ACHN (cell line): ENCODE results near the gene SFMBT1.
"Not testable (repeated sequence)": the region's sequence is repeated elsewhere in the genome, so short reads cannot be mapped to it uniquely, and the experiment has no call there.

Experiments used
- DNase-seq: peaks from one replicate; pipeline ENCODE4 v3.0.0-alpha.2; 2015
- in situ Hi-C: cut with HindIII; loops from 2 replicates; pipeline ENCODE4 v1.10.0; 2017; ENCODE audit warnings: low sequenced_read_pairs, low pct_ligation_motif_present, low pct_unique_long_range_greater_than_20kb

SFMBT1 gene

DNA sequence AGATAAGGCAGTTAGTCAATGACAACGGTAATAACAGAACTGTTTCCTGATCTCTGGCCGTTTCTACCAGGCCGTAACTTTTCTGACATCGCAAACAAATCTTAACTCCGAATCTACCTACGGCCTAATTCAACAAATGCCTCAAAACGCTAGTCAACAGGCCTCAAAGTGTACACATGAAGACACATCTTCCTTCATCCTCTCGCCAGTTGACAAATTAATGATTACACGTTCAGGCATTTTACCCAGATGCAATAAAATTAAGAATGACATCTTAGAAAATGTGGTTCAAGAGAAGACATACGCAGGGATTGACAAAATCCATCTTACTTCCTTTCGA, 1.5 kb downstream of the SFMBT1 start:
- in situ Hi-C loops, result no loop called here
- peak; percentile 31 for DNase-seq

DNA sequence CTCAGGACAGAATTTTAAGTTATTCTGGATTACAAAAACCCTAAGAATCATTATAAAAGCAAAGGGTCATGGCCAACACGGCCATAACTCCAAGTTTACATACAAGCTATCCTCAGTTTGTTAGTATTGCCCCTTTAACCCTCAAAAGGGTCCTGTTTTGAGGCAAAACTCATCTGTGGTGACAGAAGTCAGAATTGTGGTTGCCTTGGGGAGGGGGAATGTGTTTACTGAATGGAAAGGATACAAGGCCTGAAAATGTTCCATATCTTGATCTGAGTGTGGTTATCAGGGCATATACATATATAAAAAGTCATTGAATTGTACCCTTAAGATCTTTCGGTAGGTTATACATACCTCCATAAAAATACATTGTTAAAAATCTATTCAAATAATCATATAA, 2.1 kb downstream of the SFMBT1 start:
- DNase-seq, result no peak
- in situ Hi-C loops, result no loop called here

- no peak for DNase-seq
- in situ Hi-C loops, result no loop called here
Observed at GRCh38 chr3:53042651-53043050, 3.2 kb downstream of the SFMBT1 start.

- in situ Hi-C loops, result no loop called here
- DNase-seq, result peak; percentile 33
Observed at GRCh38 chr3:53040351-53040820, 5.5 kb downstream of the SFMBT1 start.

DNA sequence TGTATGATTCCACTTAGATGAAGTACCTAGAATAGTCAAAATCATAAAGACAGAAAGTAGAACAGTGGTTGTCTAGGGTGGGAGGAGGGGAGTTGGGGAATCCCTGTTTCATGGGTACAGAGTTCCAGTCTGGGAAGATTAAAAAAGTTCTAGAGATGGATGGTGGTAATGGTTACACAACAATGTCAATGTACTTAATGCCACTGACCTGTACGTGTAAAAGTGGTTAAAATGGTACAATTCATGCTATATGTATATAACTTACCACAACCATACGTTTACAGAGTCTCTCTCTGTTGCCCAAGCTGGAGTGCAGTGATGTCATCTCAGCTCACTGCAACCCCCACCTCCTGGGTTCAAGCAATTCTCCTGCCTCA, 6.5 kb downstream of the SFMBT1 start:
- in situ Hi-C loops, result no loop called here
- DNase-seq, result no peak

DNA sequence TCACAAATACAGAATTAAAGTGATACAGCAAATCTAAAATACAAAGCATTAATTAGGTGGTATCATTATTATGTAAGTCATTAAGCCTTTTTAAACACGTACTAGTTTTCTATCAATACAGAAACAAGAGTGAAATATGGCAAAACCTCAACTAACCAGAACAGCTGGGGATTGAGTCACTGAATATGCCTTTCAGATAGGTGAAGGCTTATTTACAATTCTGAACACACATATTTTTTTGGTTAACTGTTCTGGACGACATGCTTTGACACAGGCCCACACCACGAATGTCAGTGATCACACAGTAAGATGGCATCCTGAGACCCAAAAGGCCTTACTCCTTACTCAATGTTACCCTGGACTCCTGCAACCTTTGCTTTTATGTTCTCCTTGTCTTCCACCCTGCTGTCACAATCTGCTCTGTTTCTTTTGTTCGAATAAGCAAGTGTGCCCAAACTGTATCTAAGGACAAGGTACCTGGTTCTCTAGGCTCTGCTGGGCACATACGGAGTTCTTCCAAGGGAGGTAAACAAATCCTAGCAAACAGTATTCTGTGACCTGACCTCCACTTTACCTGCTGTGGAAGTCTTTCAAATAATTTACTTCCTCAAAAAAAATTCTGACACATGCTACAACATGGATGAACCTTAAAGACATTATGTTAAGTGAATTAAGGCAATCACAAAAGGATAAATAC, 7.0 kb downstream of the SFMBT1 start:
- no peak for DNase-seq
- in situ Hi-C loops, result no loop called here

DNA sequence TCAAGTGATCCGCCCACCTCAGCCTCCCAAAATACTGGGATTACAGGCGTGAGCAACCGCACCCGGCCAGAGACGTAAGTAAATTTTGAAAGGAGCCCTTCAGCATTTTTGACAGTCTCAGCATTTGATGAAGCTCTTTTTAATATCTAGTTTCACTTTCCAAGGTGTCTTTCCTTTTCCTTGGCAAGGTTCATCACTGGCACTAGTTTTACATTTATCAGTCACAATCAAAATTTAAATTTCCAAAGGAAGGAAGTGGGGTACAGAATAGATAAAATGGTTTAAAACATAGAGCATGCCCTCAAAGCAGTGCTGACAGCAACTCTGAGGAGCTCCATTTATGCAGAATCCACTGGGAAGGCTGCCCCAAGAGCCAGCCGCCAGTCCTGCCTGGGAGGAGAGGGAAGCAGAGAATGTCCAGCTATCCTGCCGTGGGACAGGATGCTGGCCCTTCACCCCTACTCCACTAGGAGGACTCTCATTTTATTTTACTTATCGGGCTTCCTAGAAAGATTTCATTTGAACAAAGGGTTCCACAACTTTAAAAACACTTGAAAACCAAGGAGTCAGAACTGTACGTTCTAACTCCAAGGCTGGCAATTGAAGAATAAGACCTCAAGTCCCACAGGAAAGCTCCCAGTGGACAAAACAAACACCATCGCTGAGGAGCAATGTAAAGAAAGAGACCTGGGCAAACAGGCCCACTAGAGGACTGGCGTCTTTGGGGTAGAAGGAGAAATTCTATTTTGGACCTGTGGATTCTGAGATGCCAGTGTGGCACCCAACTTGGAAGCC, 9.9 kb downstream of the SFMBT1 start:
- no peak for DNase-seq
- in situ Hi-C loops, result no loop called here

DNA sequence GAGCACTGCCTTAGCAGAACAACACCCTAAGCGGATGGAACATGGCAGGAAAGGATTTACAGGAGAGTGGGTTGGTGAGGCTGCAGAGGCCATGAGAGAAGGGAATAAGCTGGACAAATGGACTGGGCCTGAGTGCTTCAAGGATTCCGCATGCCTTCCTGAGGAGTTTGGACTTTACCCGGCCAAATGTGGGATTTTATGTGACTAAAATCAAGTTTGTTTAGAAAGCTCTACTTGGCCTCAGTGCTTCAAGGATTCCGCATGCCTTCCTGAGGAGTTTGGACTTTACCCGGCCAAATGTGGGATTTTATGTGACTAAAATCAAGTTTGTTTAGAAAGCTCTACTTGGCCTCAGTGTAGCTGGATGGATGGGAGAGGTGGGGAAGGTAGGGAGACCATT, 10.9 kb downstream of the SFMBT1 start:
- in situ Hi-C loops, DNase-seq: not testable (repeated sequence)

DNA sequence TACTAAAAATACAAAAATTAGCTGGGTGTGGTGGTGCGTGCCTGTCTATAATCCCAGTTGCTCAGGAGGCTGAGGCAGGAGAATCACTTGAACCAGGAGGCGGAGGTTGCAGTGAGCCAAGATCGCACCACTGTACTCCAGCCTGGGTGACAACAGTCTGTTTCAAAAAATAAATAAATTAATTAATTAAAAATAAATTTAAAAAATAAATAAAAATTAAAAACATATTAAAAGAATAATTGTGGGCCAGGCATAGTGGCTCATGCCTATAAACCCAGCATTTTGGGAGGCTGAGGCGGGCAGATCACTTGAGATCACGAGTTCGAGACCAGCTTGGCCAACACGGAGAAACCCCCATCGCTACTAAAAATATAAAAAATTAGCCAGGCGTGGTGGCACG, 11.5 kb downstream of the SFMBT1 start:
- DNase-seq, in situ Hi-C loops: not testable (repeated sequence)

DNA sequence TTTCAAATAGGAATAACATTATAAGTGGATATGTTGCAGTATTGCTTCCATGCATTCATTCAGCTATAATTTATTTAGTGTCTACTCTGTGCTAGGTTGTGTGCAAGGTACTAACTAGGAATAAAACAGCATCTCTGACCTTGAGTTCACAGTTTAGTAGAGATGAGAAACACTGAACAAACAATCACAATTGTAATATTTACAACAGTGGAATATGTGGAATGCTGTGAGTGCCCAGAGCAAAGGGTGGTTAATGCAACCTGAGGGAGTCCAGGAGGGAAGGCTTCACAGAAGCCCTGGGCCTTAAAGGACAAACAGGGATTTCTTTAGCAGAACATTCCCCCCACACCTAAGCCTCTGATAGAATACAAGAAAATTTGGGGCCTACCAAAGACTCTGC, 13.3 kb downstream of the SFMBT1 start:
- DNase-seq, result no peak
- in situ Hi-C loops, result no loop called here

GRCh38 chr3:53030619-53031449, 15.0 kb downstream of the SFMBT1 start:
- no peak for DNase-seq
- in situ Hi-C loops, result no loop called here

GRCh38 chr3:53028641-53029040, 17.2 kb downstream of the SFMBT1 start:
- in situ Hi-C loops, result no loop called here
- no peak for DNase-seq

GRCh38 chr3:53027254-53027844, 18.5 kb downstream of the SFMBT1 start:
- DNase-seq, result no peak
- in situ Hi-C loops, result no loop called here

- in situ Hi-C loops, result no loop called here
- DNase-seq, result no peak
Observed at GRCh38 chr3:53026382-53027162, 19.3 kb downstream of the SFMBT1 start.

DNA sequence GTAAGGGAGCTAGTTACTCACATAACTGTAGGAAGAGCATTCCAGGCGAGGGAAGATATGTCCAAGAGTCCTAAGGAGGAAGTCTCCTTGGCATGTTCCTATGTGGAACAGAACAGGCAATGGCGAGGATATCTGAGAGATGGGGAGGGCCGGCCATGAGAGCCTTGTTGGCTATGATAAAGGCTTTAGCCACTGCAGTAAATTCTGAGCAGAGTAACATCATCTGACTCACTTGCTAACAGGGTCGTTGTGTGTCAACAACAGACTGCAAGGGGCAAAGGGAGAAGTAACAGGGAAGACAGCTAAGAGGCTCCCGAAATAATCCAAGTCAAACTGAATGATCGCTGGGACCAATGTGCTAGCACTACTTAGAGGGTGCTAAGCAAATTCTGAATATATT, 21.6 kb downstream of the SFMBT1 start:
- in situ Hi-C loops, result no loop called here
- DNase-seq, result no peak

GRCh38 chr3:53023072-53023823, 22.6 kb downstream of the SFMBT1 start:
- no peak for DNase-seq
- in situ Hi-C loops, result no loop called here

DNA sequence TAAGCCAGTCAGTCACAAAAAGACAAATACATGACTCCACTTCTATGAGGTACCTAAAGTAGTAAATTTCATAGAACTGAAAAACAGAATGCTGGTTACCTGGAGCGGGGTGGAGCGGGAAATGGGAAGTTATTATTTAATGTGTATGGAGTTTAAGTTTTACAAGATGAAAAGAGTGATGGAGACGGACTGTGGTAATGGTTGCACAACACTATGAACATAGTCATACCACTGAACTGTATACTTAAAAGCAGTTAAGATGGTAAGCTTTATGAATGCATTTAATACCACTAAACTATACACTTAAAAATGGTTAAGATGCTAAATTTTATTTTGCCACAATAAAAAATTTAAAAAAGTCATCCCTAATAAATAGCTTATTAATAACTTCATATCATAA, 23.2 kb downstream of the SFMBT1 start:
- DNase-seq, result no peak
- in situ Hi-C loops, result no loop called here

DNA sequence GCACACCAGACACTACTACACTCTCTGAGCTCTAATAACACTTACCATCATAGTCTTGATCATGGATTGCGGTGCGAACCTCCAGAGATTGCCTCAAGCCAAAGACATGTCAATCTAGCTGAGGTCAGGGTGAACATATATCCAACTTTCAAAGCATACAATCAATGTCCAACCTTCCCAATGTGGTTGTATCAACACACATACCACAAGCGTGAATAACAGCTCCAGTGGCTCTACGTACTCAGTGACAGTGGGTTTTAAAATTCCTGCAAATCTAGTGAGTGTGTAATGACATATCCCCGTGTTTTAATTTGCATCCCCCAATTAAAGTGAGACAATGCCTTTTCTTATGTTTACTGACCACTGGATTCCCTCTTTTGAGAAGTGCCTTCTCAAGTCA, 29.6 kb downstream of the SFMBT1 start:
- in situ Hi-C loops, result no loop called here
- DNase-seq, result no peak
